Measurements from ENCODE around the gene WIZ. TPM values are rescaled to one million over a fixed set of nuclear protein-coding genes. Genes with fewer than 3 reads are reported as not detected.

WIZ gene
- total and polyA plus RNA-seq, 4 donors: 14.5 to 42.6 (median 23.3) TPM

DNA sequence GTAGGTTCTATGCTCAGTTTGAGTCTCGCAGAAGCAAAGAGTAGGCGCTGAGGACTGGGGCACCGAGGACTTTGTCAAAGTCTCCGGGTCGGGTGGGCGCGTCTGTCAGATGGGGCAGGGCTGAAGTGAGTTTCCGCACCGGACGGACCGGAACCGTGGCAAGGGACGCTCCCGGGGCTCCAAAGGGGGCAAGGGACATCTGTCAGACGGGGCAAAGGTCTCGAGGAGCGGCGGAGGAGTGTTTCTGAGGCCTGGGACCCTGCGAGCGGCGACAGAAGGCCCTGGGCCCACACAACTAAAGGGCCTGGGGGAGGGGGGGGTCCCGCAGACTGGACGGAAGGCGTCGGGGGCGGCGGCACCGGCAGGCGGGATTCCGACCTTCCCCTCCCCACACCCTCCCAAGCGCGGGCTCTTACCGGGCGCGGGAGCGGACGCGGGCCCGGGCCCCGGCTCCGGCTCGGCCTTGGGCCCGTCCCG is 17.7 kb downstream of the WIZ start:
- H3K4me3 ChIP-seq: peak overlapping the region; percentile 66
- peak overlapping the region; percentile 36 to 52 for H3K27ac ChIP-seq (ENCODE audit: low read depth in 1 of 2, low read length in 1 of 2)
- H3K36me3 ChIP-seq (ENCODE audit: control insufficient read depth in 4 of 4, insufficient read depth in 4 of 4, low read length in 4 of 4): peaks cover 0 to 22% (median 7%) of the 10 kb centered on the region in 4 donors
- no peaks in the 10 kb centered on the region for H3K27me3 ChIP-seq (ENCODE audit: control insufficient read depth in 3 of 3, insufficient read depth in 3 of 3, low read length in 2 of 3)
- H3K4me1 ChIP-seq (ENCODE audit: control insufficient read depth in 5 of 5, insufficient read depth in 5 of 5, low read length in 5 of 5): peaks cover 0 to 18% (median 10%) of the 10 kb centered on the region in 5 donors
- H3K9me3 ChIP-seq (ENCODE audit: control insufficient read depth in 4 of 4, insufficient read depth in 3 of 4, low read length in 3 of 4): no peaks in the 10 kb centered on the region
- ATAC-seq (ENCODE audit: insufficient read depth, low FRiP score) (no peak), DNase-seq (no peak)
- WGBS, 2 donors: 0 to 1% methylated on average over 21 to 43 of the region's 44 CpGs
- peak overlapping the region; percentile 17 to 76 for H3K9ac ChIP-seq (ENCODE audit: insufficient read depth in 1 of 2, low read length in 2 of 2)
- TF ChIP-seq, protein P1, sequence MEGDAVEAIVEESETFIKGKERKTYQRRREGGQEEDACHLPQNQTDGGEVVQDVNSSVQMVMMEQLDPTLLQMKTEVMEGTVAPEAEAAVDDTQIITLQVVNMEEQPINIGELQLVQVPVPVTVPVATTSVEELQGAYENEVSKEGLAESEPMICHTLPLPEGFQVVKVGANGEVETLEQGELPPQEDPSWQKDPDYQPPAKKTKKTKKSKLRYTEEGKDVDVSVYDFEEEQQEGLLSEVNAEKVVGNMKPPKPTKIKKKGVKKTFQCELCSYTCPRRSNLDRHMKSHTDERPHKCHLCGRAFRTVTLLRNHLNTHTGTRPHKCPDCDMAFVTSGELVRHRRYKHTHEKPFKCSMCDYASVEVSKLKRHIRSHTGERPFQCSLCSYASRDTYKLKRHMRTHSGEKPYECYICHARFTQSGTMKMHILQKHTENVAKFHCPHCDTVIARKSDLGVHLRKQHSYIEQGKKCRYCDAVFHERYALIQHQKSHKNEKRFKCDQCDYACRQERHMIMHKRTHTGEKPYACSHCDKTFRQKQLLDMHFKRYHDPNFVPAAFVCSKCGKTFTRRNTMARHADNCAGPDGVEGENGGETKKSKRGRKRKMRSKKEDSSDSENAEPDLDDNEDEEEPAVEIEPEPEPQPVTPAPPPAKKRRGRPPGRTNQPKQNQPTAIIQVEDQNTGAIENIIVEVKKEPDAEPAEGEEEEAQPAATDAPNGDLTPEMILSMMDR (IDR thresholded peaks at IDR 0.05; ENCODE audit: control extremely low read depth, extremely low read depth): no peak

DNA sequence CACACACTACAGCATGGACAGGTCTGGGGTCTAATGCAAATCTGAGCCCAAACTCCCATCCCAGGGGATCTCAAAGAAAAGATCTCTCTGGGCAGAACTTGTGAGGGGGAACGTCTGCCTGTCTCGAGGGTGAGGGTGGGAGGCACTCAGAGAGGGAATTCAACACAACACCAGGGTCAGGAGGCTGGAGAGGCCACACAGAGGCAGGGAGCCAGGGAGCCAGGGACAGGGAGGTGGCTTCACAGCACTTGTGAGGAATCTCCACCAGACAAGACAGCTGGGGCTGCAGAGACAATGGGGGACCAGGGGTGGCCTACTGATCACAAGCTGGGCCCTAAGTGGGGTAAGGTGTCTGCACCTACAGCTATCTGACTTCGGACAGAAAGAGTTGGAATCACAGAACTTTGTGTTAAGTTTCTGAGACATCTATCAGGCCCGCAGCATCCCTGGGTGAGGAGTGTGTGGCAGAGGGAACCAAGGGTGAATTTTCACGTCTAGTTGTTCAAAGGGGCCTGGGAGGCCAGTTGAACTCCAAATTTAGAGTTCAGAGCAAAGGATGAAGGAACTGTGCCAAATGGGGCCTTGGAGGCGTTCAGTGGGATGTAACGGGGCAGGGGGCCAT is 18.2 kb downstream of the WIZ start:
- Histone ChIP-seq H3K9ac (ENCODE audit: insufficient read depth in 1 of 2, low read length in 2 of 2) (peak overlapping the region; percentile 17 to 76), H3K27ac (ENCODE audit: low read depth in 1 of 2, low read length in 1 of 2) (no peak overlapping the region)
- WGBS, 2 donors: 19 to 28% methylated on average over 7 of the region's 7 CpGs

DNA sequence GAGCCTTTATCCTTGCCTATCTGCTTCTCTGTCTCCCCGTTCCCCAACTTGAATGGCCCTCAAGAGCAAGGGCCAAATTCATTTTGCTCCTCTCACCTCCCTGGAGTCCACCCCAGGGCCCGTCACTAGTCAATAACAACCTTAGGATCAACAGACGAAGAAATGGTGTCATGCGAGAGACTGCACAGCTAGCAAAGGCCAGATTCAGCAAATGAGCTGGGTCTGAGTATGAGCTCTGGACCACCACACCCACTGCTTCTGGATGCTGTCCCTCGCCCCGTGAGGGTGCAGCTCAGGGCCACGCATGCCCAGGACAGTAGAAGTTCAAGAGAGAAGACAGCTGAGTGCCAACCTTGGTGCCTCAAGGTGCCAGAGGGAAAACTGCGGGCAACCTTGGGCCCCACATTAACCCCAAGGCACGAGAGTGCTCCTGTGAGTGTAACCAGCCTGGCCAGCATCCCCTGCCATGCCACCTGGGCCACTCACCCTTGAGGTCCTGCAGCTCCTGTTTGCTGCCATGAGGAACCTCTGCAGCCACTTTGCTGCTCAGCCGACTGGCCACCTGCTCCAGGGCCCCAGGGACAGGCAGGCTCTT is 19.1 kb downstream of the WIZ start:
- ATAC-seq (ENCODE audit: insufficient read depth, low FRiP score) (no peak), DNase-seq (no peak)
- H3K9me3 ChIP-seq (ENCODE audit: control insufficient read depth in 4 of 4, insufficient read depth in 3 of 4, low read length in 3 of 4): no peaks in the 10 kb centered on the region
- H3K4me1 ChIP-seq (ENCODE audit: control insufficient read depth in 5 of 5, insufficient read depth in 5 of 5, low read length in 5 of 5): peaks cover 0 to 18% (median 10%) of the 10 kb centered on the region in 5 donors
- WGBS, 2 donors: 86 to 91% methylated on average over 10 of the region's 10 CpGs
- H3K36me3 ChIP-seq (ENCODE audit: control insufficient read depth in 4 of 4, insufficient read depth in 4 of 4, low read length in 4 of 4): peaks cover 0 to 34% (median 19%) of the 10 kb centered on the region in 4 donors
- H3K27ac ChIP-seq (ENCODE audit: low read depth in 1 of 2, low read length in 1 of 2): no peak overlapping the region
- H3K9ac ChIP-seq (ENCODE audit: insufficient read depth in 1 of 2, low read length in 2 of 2): no peak overlapping the region
- no peaks in the 10 kb centered on the region for H3K27me3 ChIP-seq (ENCODE audit: control insufficient read depth in 3 of 3, insufficient read depth in 3 of 3, low read length in 2 of 3)
- H3K4me3 ChIP-seq: peak overlapping the region; percentile 12
- TF ChIP-seq, protein P1 (IDR thresholded peaks at IDR 0.05; ENCODE audit: control extremely low read depth, extremely low read depth): no peak

More for the DNA sequence above, 18.2 kb downstream of the WIZ start:
- TF ChIP-seq, protein P1 (IDR thresholded peaks at IDR 0.05; ENCODE audit: control extremely low read depth, extremely low read depth): no peak
- DNase-seq: peak in 1 of 3 donors; percentile 27
- H3K36me3 ChIP-seq (ENCODE audit: control insufficient read depth in 4 of 4, insufficient read depth in 4 of 4, low read length in 4 of 4): peaks cover 0 to 28% (median 12%) of the 10 kb centered on the region in 4 donors
- H3K9me3 ChIP-seq (ENCODE audit: control insufficient read depth in 4 of 4, insufficient read depth in 3 of 4, low read length in 3 of 4): no peaks in the 10 kb centered on the region
- H3K4me3 ChIP-seq: peak overlapping the region; percentile 66
- H3K27me3 ChIP-seq (ENCODE audit: control insufficient read depth in 3 of 3, insufficient read depth in 3 of 3, low read length in 2 of 3): no peaks in the 10 kb centered on the region
- peaks cover 0 to 18% (median 10%) of the 10 kb centered on the region in 5 donors for H3K4me1 ChIP-seq (ENCODE audit: control insufficient read depth in 5 of 5, insufficient read depth in 5 of 5, low read length in 5 of 5)
- no peak for ATAC-seq (ENCODE audit: insufficient read depth, low FRiP score)
